Suprapubic skin (tissue), 4 donors: ENCODE measurements around the gene SOCS4.

Experiments used
- CTCF ChIP-seq, 2 donors: fragments of 200-600 bp in 1 of 2; fragments of 450-650 bp in 1 of 2; sonication (generic) in 1 of 2; IDR thresholded peaks; one replicate each; pipeline ENCODE4 v1.5.1; 2016 to 2019; ENCODE audit warnings: antibody characterized with exemption in 2 of 2, mild to moderate bottlenecking in 1 of 2, moderate library complexity in 1 of 2
- POLR2A ChIP-seq, 2 donors: fragments of 450-650 bp; IDR thresholded peaks; one replicate each; pipeline ENCODE4 v1.6.1; 2017; ENCODE audit warnings: antibody characterized with exemption in 2 of 2, mild to moderate bottlenecking in 2 of 2, moderate library complexity in 2 of 2
- POLR2AphosphoS5 ChIP-seq, 3 donors: sonication (generic); formaldehyde crosslinking; IDR thresholded peaks; one replicate each; pipeline ENCODE4 v1.6.1; 2017; ENCODE audit warnings: antibody characterized with exemption in 3 of 3

GRCh38 chr14:55084401-55085059 lies 57.5 kb downstream of the SOCS4 start:
- no peak for TF ChIP-seq POLR2A (IDR thresholded peaks at IDR 0.05)
- no peak for TF ChIP-seq CTCF (IDR thresholded peaks at IDR 0.05)
- no peak for TF ChIP-seq POLR2AphosphoS5 (IDR thresholded peaks at IDR 0.05)
